Measurements from ENCODE around the gene PJA2. TPM values are rescaled to one million over a fixed set of nuclear protein-coding genes. Genes with fewer than 3 reads are reported as not detected.

The PJA2 gene
- total RNA-seq, 4 donors from 2014 or later, result 28.8 to 75.5 (median 51.4) TPM

- 0 to 2% methylated on average over 24 to 26 of the region's 26 CpGs for WGBS, 2 donors
- Histone ChIP-seq H3K9me3 (peaks cover 0 to under 1% (median 0%) of the 10 kb centered on the region in 3 donors), H3K4me3 (peak overlapping the region; percentile 78 to 91 (median 90)), H3K4me1 (peaks cover 7 to 67% (median 17%) of the 10 kb centered on the region in 3 donors), H3K36me3 (no peaks in the 10 kb centered on the region), H3K27me3 (no peaks in the 10 kb centered on the region), H3K27ac (peak overlapping the region; percentile 98 to 99 (median 98))
- TF ChIP-seq, protein P1, sequence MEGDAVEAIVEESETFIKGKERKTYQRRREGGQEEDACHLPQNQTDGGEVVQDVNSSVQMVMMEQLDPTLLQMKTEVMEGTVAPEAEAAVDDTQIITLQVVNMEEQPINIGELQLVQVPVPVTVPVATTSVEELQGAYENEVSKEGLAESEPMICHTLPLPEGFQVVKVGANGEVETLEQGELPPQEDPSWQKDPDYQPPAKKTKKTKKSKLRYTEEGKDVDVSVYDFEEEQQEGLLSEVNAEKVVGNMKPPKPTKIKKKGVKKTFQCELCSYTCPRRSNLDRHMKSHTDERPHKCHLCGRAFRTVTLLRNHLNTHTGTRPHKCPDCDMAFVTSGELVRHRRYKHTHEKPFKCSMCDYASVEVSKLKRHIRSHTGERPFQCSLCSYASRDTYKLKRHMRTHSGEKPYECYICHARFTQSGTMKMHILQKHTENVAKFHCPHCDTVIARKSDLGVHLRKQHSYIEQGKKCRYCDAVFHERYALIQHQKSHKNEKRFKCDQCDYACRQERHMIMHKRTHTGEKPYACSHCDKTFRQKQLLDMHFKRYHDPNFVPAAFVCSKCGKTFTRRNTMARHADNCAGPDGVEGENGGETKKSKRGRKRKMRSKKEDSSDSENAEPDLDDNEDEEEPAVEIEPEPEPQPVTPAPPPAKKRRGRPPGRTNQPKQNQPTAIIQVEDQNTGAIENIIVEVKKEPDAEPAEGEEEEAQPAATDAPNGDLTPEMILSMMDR (IDR thresholded peaks at IDR 0.05), result no peak
- TF ChIP-seq POLR2A (IDR thresholded peaks at IDR 0.05), result peak in 1 of 4 donors; percentile 49
- DNase-seq, result peak; percentile 32
- intact Hi-C loops (cut with DNase I), result no loop called here
Observed at GRCh38 chr5:109410389-109411148, 795 bp upstream of the PJA2 start.

- TF ChIP-seq, protein P1 (IDR thresholded peaks at IDR 0.05), result no peak
- TF ChIP-seq POLR2A (IDR thresholded peaks at IDR 0.05), result peak in 3 of 4 donors; percentile 6 to 41 (median 18)
- 0 to 1% methylated on average over 20 to 26 of the region's 52 CpGs for WGBS, 2 donors
- Histone ChIP-seq H3K36me3 (peaks cover 0 to 3% (median 0%) of the 10 kb centered on the region in 3 donors), H3K27ac (peak overlapping the region; percentile 98 to 99 (median 98)), H3K9me3 (no peaks in the 10 kb centered on the region), H3K27me3 (no peaks in the 10 kb centered on the region), H3K4me3 (peak overlapping the region; percentile 78 to 91 (median 90)), H3K4me1 (peaks cover 7 to 72% (median 20%) of the 10 kb centered on the region in 3 donors)
- intact Hi-C loops (cut with DNase I), result no loop called here
- DNase-seq, result peak; percentile 27
Observed at GRCh38 chr5:109408991-109409843, 557 bp downstream of the PJA2 start.

GRCh38 chr5:109407913-109408312 is 1.9 kb downstream of the PJA2 start:
- Histone ChIP-seq H3K9me3 (no peaks in the 10 kb centered on the region), H3K4me1 (peaks cover 7 to 69% (median 15%) of the 10 kb centered on the region in 3 donors), H3K27me3 (no peaks in the 10 kb centered on the region), H3K4me3 (peak overlapping the region; percentile 3 to 91 (median 84)), H3K36me3 (peaks cover 0 to 9% (median 0%) of the 10 kb centered on the region in 3 donors), H3K27ac (peak overlapping the region in 3 of 4 donors; percentile 35 to 99 (median 98))
- 16 to 21% methylated on average over 2 of the region's 2 CpGs for WGBS, 2 donors
- TF ChIP-seq, protein P1 (IDR thresholded peaks at IDR 0.05), result no peak
- TF ChIP-seq POLR2A (IDR thresholded peaks at IDR 0.05), result no peak
- no peak for DNase-seq
- intact Hi-C loops (cut with DNase I), result no loop called here

GRCh38 chr5:109406719-109407118 is 3.1 kb downstream of the PJA2 start:
- no peaks in the 10 kb centered on the region for H3K27me3 ChIP-seq
- peaks cover 0 to 9% (median 0%) of the 10 kb centered on the region in 3 donors for H3K36me3 ChIP-seq
- peaks cover 7 to 69% (median 19%) of the 10 kb centered on the region in 3 donors for H3K4me1 ChIP-seq
- peak overlapping the region in 2 of 4 donors; percentile 98 to 99 for H3K27ac ChIP-seq
- H3K9me3 ChIP-seq, result no peaks in the 10 kb centered on the region
- 27 to 28% methylated on average over 1 of the region's 1 CpG for WGBS, 2 donors
- intact Hi-C loops (cut with DNase I), result no loop called here
- H3K4me3 ChIP-seq, result peak overlapping the region in 1 of 4 donors; percentile 91
- no peak for DNase-seq
- TF ChIP-seq POLR2A (IDR thresholded peaks at IDR 0.05), result no peak
- TF ChIP-seq, protein P1 (IDR thresholded peaks at IDR 0.05), result no peak
